ENCODE results near the gene TBL2. TPM values are rescaled to one million over a fixed set of nuclear protein-coding genes. Genes with fewer than 3 reads are reported as not detected.
"Not testable (repeated sequence)": the region's sequence is repeated elsewhere in the genome, so short reads cannot be mapped to it uniquely, and the experiment has no call there.

TBL2 gene
- total RNA-seq, 2 experiments from 2014 or later, result 23.0 to 25.3 TPM

GRCh38 chr7:73565675-73566340 is 12.6 kb downstream of the TBL2 start:
- DNase-seq, result no peak
- Mint-ChIP-seq H3K9me3 (no peaks in the 10 kb centered on the region), H3K4me1 (ENCODE audit: low read depth) (peaks cover 23% of the 10 kb centered on the region), H3K27me3 (no peaks in the 10 kb centered on the region), H3K4me3 (peak overlapping the region; percentile 64), H3K36me3 (peaks cover 11% of the 10 kb centered on the region), H3K27ac (no peak overlapping the region)
- CTCF ChIA-PET, result interaction anchor here (0.9 to 1.3 kb wide), 2 partner anchors 9 to 12 kb away, joined by 4 read pairs; partner anchors contain the start of gene TBL2
- POLR2A ChIA-PET, result interaction anchor here (1.1 to 1.4 kb wide), 4 partner anchors 8 to 46 kb away, joined by 3 to 6 read pairs (median 5); partner anchors contain the start of genes BAZ1B, BCL7B and TBL2
- intact Hi-C loops (cut with micrococcal nuclease), result no loop called here

- peak; percentile 43 for DNase-seq
- CTCF ChIA-PET, result interaction anchor here (0.8 to 0.9 kb wide), 2 partner anchors 10 to 18 kb away, joined by 3 to 5 read pairs; partner anchors contain the start of gene TBL2
- H3K27ac Mint-ChIP-seq, result no peak overlapping the region
- POLR2A ChIA-PET, result interaction anchor here (1.4 to 1.8 kb wide), 2 partner anchors 18 to 38 kb away, joined by 5 to 17 read pairs; partner anchors contain the start of genes BAZ1B and TBL2
- peaks cover 2% of the 10 kb centered on the region for H3K27me3 Mint-ChIP-seq
- H3K4me1 Mint-ChIP-seq (ENCODE audit: low read depth), result peaks cover 23% of the 10 kb centered on the region
- no peak overlapping the region for H3K4me3 Mint-ChIP-seq
- H3K9me3 Mint-ChIP-seq, result no peaks in the 10 kb centered on the region
- no peaks in the 10 kb centered on the region for H3K36me3 Mint-ChIP-seq
- intact Hi-C loops (cut with micrococcal nuclease), result no loop called here
Measured at GRCh38 chr7:73560109-73560835, 18.1 kb downstream of the TBL2 start.

GRCh38 chr7:73557397-73558257 is 20.8 kb downstream of the TBL2 start, which contains the start of gene BCL7B:
Gene BCL7B (minus strand): TSS chr7:73557690. CDS start chr7:73557578, 112 bp downstream.
- peaks cover 4% of the 10 kb centered on the region for H3K36me3 Mint-ChIP-seq
- H3K27me3 Mint-ChIP-seq, result peaks cover 2% of the 10 kb centered on the region
- ChIA-PET POLR2A (interaction anchor here (1.2 to 4.1 kb wide), 6 partner anchors 9 to 39 kb away, joined by 3 to 32 read pairs (median 6); partner anchors contain the start of genes BAZ1B and TBL2), CTCF (interaction anchor here (0.7 to 1.0 kb wide), 2 partner anchors 168 to 177 kb away, joined by 3 to 4 read pairs; no protein-coding TSS in a partner anchor)
- no peaks in the 10 kb centered on the region for H3K9me3 Mint-ChIP-seq
- H3K4me1 Mint-ChIP-seq (ENCODE audit: low read depth), result peaks cover 34% of the 10 kb centered on the region
- peak; percentile 81 for DNase-seq
- H3K27ac Mint-ChIP-seq, result peak within 1 kb of the TSS; percentile 91
- H3K4me3 Mint-ChIP-seq, result peak within 1 kb of the TSS; percentile 79
- intact Hi-C loops (cut with micrococcal nuclease), result loop anchor here (1.0 to 2.0 kb wide), 2 partner anchors 21 to 35 kb away; partner anchors contain the start of genes BAZ1B and TBL2

DNA sequence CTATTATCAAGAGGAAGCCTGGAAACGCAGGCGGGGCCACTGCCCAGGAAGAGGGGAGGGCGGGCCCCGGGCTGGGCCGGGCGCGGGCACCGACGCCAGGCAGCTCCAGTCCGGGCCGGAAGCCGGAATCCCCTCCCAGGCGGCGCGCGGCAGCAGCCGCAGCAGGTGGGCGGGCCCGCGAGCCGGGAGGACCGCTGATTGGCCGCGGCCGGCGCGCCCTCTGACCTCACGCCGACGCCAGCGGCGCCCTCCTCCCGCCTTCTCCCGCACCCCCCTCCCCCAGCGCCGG is 21.3 kb downstream of the TBL2 start:
- H3K27me3 Mint-ChIP-seq, result peaks cover 2% of the 10 kb centered on the region
- intact Hi-C loops (cut with micrococcal nuclease), result loop anchor here (1.0 to 2.0 kb wide), 2 partner anchors 21 to 34 kb away; partner anchors contain the start of genes BAZ1B and TBL2
- H3K9me3 Mint-ChIP-seq, result no peaks in the 10 kb centered on the region
- POLR2A ChIA-PET, result interaction anchor here (1.2 to 4.1 kb wide), 6 partner anchors 9 to 38 kb away, joined by 3 to 32 read pairs (median 6); partner anchors contain the start of genes BAZ1B and TBL2
- peak overlapping the region; percentile 79 for H3K4me3 Mint-ChIP-seq
- peaks cover 34% of the 10 kb centered on the region for H3K4me1 Mint-ChIP-seq (ENCODE audit: low read depth)
- peak; percentile 95 for DNase-seq
- CTCF ChIA-PET, result interaction anchor here (0.7 to 1.0 kb wide), 3 partner anchors 37 to 178 kb away, joined by 3 to 4 read pairs (median 4); no protein-coding TSS in a partner anchor
- H3K36me3 Mint-ChIP-seq, result peaks cover 5% of the 10 kb centered on the region
- peak overlapping the region; percentile 91 for H3K27ac Mint-ChIP-seq

DNA sequence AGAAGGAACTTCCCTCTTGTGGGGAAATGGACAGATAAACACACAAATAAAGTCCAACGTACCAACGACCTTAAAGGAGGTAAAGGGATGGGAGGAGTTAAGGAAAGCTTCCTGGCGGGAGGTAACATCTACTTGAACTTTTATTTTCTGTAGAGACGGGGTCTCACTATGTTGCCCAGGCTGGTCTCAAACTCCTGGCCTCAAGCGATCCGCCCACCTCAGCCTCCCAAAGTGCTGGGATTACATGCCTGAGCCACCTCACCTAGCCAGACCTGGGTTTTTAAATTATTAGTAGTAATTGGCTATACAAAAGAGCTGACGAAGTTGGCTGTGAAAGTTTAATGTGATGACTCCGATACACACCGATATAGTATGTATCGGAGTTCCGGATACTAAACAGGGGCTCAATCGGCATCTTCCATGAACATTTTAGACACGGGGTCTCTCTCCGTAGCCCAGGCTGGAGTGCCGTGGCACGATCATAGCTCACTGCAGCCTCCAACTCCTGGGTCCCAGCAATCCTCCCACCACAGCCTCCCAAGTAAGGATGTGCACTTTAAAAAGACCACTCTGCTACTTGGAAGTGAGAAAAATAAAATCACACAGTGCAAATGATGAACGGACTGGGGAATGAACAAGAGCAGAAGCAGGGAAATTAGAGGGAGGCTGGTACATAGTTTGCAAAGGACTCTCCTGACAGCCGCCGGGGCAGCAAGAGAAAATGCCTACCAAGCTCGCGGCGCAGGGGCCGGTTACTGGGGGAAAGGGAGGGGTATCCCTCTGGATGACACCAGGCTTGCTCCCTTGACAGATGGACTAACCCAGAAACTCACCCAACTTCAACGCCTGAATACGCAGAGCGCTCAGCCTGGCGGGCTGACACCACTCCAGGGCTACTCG is 21.9 kb downstream of the TBL2 start:
- DNase-seq, result no peak
- intact Hi-C loops (cut with micrococcal nuclease), result loop anchor here (1.0 to 2.0 kb wide), 2 partner anchors 22 to 34 kb away; partner anchors contain the start of genes BAZ1B and TBL2
- Mint-ChIP-seq H3K9me3 (no peaks in the 10 kb centered on the region), H3K4me1 (ENCODE audit: low read depth) (peaks cover 34% of the 10 kb centered on the region), H3K27ac (peak overlapping the region; percentile 57), H3K4me3 (peak overlapping the region; percentile 78), H3K36me3 (peaks cover 6% of the 10 kb centered on the region), H3K27me3 (peaks cover 2% of the 10 kb centered on the region)
- ChIA-PET POLR2A (interaction anchor here (1.2 to 4.1 kb wide), 6 partner anchors 9 to 38 kb away, joined by 3 to 32 read pairs (median 6); partner anchors contain the start of genes BAZ1B and TBL2), CTCF (interaction anchor here (0.7 to 1.3 kb wide), 4 partner anchors 36 to 178 kb away, joined by 3 to 4 read pairs (median 4); no protein-coding TSS in a partner anchor)

DNA sequence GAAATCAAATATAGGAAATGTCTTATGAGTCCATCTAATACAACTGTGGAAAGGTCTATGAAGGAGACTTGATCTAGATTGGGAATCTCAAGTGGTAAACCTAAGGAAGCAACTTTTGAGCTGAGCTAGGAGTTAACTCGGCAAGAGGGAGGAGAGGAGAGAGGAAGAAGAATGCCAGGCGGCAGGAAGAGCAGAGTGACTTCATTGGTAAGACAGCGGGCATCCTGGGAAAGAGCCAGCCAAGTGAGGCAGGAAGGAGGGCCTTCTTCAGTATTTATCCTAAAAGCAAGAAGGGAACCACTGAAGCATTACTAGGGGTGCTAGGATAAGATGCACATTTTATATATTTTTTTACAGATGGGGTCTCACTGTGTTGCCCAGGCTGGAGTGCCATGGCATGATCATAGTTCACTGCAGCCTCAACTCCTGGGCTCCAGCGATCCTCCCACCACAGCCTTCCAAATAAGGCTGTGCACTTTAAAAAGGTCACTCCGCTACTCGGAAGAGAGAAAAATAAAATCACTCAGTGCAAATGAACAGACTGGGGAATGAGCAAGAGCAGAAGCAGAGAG is 22.9 kb downstream of the TBL2 start:
- Mint-ChIP-seq H3K4me1 (ENCODE audit: low read depth) (peaks cover 34% of the 10 kb centered on the region), H3K27ac (peak overlapping the region; percentile 7), H3K4me3 (peak overlapping the region; percentile 78), H3K36me3 (peaks cover 11% of the 10 kb centered on the region), H3K27me3 (peaks cover under 1% of the 10 kb centered on the region), H3K9me3 (no peaks in the 10 kb centered on the region)
- no peak for DNase-seq
- ChIA-PET CTCF (interaction anchor here (1.3 kb wide), 1 partner anchor 103 kb away, joined by 3 read pairs; no protein-coding TSS in a partner anchor), POLR2A (interaction anchor here (1.6 to 4.1 kb wide), 3 partner anchors 8 to 34 kb away, joined by 5 to 32 read pairs (median 20); partner anchors contain the start of genes BAZ1B and TBL2)
- intact Hi-C loops (cut with micrococcal nuclease), result no loop called here

- peaks cover 37% of the 10 kb centered on the region for H3K4me1 Mint-ChIP-seq (ENCODE audit: low read depth)
- CTCF ChIA-PET; intact Hi-C loops (cut with micrococcal nuclease); H3K27ac Mint-ChIP-seq; H3K27me3 Mint-ChIP-seq; POLR2A ChIA-PET; H3K4me3 Mint-ChIP-seq; H3K9me3 Mint-ChIP-seq; DNase-seq: not testable (repeated sequence)
- H3K36me3 Mint-ChIP-seq, result peaks cover 23% of the 10 kb centered on the region
Measured at GRCh38 chr7:73550093-73550492, 28.3 kb downstream of the TBL2 start.

GRCh38 chr7:73549176-73549575 is 29.2 kb downstream of the TBL2 start:
- Mint-ChIP-seq H3K4me3 (no peak overlapping the region), H3K9me3 (no peaks in the 10 kb centered on the region), H3K4me1 (ENCODE audit: low read depth) (peaks cover 31% of the 10 kb centered on the region), H3K27ac (peak overlapping the region; percentile 26), H3K27me3 (no peaks in the 10 kb centered on the region), H3K36me3 (peaks cover 21% of the 10 kb centered on the region)
- ChIA-PET CTCF (no interaction called here), POLR2A (no interaction called here)
- intact Hi-C loops (cut with micrococcal nuclease), result no loop called here
- no peak for DNase-seq

DNA sequence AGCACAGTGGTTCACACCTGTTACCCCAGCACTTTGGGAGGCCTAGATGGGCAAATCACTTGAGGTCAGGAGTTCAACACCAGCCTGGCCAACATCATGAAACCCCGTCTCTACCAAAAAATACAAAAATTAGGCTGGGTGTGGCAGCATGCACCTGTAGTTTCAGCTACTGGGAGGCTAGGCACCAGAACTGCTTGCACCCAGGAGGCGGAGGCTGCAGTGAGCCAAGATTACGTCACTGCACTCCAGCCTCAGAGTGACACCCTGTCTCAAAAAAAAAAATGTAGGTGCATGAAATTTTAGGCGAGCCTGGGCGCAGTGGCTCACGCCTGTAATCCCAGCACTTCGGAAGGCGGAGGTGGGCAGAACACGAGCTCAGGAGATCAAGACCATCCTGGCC is 30.5 kb downstream of the TBL2 start:
- peaks cover 23% of the 10 kb centered on the region for H3K36me3 Mint-ChIP-seq
- H3K4me3 Mint-ChIP-seq, result no peak overlapping the region
- peaks cover 28% of the 10 kb centered on the region for H3K4me1 Mint-ChIP-seq (ENCODE audit: low read depth)
- H3K9me3 Mint-ChIP-seq, result no peaks in the 10 kb centered on the region
- no peak for DNase-seq
- ChIA-PET POLR2A (interaction anchor here (1.5 kb wide), 1 partner anchor 9 kb away, joined by 5 read pairs; no protein-coding TSS in a partner anchor), CTCF (interaction anchor here (0.6 to 0.9 kb wide), 3 partner anchors 35 to 96 kb away, joined by 3 to 4 read pairs (median 3); no protein-coding TSS in a partner anchor)
- no peaks in the 10 kb centered on the region for H3K27me3 Mint-ChIP-seq
- H3K27ac Mint-ChIP-seq, result peak overlapping the region; percentile 49
- intact Hi-C loops (cut with micrococcal nuclease), result no loop called here

DNA sequence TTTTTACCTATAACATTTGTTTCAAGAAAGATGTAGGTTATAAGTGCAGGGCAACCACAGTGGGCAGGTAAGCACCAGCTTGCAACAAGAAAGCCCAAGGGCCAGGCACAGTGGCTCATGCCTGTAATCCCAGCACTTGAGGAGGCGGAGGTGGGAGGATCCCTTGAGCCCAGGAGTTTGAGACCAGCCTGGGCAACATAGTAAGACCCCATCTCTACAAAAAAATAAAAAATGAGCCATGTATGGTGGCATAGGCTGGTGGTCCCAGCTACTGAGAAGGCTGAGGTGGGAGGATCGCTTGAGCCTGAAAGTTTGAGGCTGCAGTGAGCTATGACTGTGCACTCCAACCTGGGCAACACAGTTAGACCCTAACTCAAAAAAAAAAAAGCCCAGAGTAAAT is 33.7 kb downstream of the TBL2 start:
- POLR2A ChIA-PET, result interaction anchor here (0.9 kb wide), 1 partner anchor 22 kb away, joined by 4 read pairs; the partner anchor contains the start of gene BAZ1B
- no peak for DNase-seq
- Mint-ChIP-seq H3K9me3 (no peaks in the 10 kb centered on the region), H3K4me3 (no peak overlapping the region), H3K27me3 (no peaks in the 10 kb centered on the region), H3K4me1 (ENCODE audit: low read depth) (peaks cover 27% of the 10 kb centered on the region), H3K36me3 (peaks cover 32% of the 10 kb centered on the region), H3K27ac (no peak overlapping the region)
- CTCF ChIA-PET, result no interaction called here
- intact Hi-C loops (cut with micrococcal nuclease), result no loop called here
